Stimulated activated CD4-positive, alpha-beta T cell treated with anti-CD3 and anti-CD28 coated beads, Interleukin-15, amount 100 ng/mL, for 24 hours (primary cell): Measurements from ENCODE around the gene RSF1.

Experiments
- DNase-seq: peaks from one replicate; pipeline ENCODE4 v3.0.0-alpha.2; 2020

The RSF1 gene

DNA sequence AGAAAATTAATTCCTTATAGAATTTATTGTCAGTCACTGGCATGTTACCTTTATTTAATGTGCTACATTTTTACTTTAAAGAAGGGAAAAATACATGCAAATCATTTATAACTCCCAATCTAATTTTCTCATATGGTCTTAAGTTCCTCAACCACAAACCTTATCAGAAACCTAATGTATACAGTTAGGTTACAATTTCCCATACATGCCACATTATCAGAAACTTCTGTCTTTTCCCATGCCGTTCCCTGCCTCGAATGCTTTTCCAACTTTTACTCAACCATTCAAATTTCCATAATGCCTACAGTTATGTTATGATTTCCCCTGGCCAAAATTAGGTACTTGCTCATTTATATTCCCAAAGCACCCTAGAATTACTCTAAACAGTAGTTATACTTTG, 13.5 kb downstream of the RSF1 start:
- DNase-seq, result no peak

DNA sequence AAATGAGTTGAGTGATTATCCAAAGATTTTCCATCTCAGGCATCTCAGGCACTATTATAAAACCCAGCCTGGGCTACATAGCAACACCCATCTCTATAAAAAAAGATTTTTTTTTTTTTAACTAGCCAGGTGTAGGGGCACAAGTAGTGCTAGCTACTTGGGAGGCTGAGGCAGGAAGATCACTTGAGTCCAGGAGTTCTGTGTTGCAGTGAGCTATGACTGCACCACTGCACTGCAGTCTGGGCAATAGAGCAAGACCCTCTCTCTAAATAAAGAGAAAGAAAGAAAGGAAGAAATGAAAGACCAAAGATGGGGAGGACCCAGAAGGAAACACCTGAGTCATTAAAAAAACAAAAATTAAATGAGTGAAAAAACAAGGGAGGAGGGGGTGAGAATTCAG, 14.1 kb downstream of the RSF1 start:
- no peak for DNase-seq

DNA sequence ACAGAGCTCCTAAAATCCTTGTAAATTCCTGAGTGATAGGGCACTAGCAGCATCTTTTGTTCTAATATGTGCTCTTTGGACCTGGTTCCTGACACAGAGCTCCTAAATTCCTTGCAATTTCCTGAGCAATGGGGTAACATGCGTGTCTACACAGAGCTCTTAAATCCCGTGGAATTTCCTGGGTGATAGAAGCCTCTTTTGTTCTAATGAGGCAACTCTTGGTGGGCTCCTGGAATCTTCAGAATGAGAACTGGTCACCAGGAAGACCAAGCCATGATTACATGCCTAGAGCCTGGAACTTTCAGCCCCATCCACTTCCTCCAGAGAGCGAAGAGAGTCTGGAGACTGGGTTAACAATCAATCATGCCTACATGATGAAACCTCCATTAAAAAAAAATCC, 19.0 kb downstream of the RSF1 start:
- no peak for DNase-seq

DNA sequence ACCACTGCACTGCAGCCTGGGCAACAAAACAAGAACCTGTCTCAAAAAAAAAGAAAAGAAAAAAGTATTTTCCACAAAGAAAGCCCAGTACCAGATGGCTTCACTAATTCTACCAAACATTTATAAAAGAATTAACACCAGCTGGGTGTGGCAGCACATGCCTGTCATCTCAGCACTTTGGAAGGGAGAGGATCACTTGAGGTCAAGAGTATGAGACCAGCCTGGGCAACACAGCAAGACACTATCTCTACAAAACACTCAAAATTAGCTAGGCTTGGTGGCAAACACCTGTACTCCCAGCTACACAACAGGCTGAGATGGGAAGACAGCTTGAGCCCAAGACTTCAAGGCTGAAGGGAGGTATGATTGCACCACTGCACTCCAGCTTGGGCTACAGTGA, 20.1 kb downstream of the RSF1 start:
- no peak for DNase-seq

DNA sequence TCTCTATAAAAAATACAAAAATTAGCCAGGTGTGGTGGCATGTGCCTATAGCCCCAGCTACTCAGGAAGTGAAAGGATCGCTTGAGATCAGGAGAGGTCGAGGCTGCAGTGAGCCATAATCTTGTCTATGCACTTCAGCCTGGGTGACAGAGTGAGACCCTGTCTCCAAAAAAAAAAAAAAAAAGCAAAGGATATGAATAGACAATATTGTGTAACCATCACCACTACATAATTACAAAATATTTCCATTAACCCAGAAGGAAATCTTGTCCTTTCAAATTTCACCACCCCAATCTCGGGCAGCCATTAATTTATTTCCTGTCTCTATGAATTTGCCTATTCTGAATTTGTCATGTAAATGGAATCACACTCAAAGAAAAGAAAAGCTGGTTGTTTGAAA, 21.2 kb downstream of the RSF1 start:
- no peak for DNase-seq

- no peak for DNase-seq
Measured at GRCh38 chr11:77793972-77794371, 26.6 kb downstream of the RSF1 start.

- DNase-seq, result no peak
Measured at GRCh38 chr11:77791301-77791700, 29.2 kb downstream of the RSF1 start.

DNA sequence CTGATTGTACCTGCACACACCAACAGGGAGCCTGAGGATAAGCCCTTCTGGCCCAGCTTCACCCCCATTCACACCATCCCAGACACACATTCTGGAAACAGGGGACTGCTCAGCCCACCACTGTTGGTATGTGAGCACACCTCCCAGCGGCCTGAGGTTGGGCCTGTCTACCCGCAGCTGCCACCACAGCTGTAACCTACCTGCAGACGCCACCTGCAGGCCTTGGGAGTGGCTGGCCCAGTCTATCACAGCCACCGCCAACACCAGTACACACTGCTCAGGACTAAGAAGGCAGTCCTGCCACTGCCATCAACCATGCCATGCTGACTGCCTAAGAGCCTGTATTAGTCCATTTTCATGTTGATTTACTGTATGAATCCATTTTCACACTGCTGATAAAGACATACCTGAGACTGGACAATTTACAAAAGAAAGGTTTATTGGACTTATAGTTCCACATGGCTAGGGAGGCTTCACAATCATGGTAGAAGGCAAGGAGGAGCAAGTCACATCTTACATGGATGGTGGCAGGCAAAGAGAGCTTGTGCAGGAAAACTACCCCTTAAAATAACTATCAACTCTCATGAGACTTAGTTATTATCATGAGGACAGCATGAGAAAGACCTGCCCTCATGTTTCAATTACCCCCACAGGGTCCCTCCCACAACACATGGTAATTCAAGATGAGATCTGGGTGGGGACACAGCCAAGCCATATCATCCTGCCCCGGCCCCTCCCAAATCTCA, 30.6 kb downstream of the RSF1 start:
- no peak for DNase-seq

DNA sequence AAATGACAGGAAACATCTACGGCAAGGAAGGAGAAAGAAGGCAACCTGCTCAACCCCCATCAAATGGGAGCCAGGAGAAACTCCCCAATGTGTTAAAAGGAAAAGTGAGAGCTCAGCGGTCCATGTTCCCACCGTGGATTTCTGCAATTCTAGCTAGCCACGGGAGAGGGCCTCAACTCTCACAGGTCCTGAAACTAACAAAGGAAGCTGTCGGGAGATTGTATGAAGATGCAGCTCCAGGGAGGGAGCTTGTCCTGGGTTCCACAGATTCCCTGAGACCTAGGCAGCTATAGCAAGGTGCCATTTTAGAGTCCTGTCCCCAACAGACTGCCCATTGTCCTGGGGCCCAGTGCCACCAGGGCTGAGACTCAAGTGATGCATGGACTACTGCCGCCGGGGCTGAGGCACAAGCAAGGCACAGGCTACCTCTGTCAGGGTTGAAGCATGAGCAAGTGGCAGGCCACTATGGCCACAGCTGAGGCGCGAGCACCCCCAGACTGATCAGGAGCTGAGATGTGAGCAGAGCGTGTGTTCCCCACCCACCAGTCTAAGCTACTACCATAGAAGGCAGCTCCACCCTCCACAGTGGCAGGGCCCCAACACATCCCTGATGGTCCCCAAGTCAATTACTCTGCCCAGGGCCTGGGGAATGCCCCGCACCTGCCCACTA, 31.3 kb downstream of the RSF1 start:
- DNase-seq, result no peak

DNA sequence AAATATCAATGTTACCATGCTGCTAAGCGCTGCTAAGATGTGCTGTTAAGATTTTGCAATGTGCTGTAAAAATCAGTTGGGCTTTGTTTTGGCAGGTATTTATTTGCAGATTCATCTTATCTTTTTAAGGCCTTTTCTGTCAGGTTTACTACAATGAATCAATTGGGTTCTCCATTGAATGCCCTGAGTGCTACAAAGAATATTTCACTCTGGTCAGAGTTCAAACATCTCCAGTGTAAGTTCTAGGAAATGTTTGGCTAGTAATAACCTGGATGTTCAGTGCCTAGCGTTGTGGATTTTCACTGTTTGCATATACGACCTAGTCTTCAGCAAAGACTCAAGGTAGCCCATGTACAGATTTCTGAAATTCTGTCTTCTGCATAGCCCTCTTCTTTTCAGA, 36.0 kb downstream of the RSF1 start:
- no peak for DNase-seq

GRCh38 chr11:77783025-77783424, 37.5 kb downstream of the RSF1 start:
- no peak for DNase-seq

- no peak for DNase-seq
Measured at GRCh38 chr11:77779935-77780334, 40.6 kb downstream of the RSF1 start.

DNA sequence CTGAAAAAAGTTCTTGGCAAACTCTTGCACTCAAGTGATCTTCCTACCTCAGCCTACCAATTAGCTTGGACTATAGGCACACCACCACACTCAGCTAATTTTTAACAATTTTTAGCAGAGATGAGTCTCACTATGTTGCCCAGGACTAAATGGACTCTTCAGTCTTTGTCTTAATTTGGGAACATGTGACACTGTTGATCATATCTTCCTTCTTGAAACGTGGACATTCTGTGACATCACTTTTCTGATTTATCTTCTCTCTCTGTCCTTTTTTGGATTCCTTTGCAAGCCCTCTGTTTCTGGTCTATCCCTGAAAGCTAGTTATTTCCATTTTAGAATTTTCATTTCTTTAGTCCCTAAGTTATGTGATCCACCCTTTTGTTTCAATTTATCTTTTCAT, 42.0 kb downstream of the RSF1 start:
- DNase-seq, result no peak

- no peak for DNase-seq
Measured at GRCh38 chr11:77778118-77778517, 42.4 kb downstream of the RSF1 start.

- DNase-seq, result no peak
Measured at GRCh38 chr11:77776455-77776854, 44.1 kb downstream of the RSF1 start.

- no peak for DNase-seq
Measured at GRCh38 chr11:77775936-77776335, 44.6 kb downstream of the RSF1 start.

DNA sequence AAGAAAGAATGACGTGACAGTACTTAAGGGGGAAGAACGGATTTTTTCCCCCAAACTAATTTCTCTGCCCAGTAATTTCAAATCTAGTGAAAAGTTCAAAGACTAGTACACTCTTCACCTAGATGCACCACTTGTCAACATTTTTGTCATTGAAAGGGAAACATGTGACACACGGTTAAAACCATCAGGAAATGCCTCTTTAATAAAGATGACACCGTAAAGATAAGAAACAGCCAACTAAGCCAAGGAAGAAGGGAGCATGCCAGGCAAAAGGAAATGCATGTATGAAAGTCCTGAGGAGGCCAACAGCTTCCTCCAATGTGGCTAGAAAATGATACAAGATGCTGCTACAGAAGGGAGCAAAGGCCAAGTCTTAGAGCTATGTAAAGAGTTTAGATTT, 49.4 kb downstream of the RSF1 start:
- no peak for DNase-seq

- no peak for DNase-seq
Measured at GRCh38 chr11:77770629-77771028, 49.9 kb downstream of the RSF1 start.

GRCh38 chr11:77762426-77762825, 58.1 kb downstream of the RSF1 start:
- no peak for DNase-seq

- DNase-seq, result no peak
Measured at GRCh38 chr11:77761491-77761890, 59.0 kb downstream of the RSF1 start.

DNA sequence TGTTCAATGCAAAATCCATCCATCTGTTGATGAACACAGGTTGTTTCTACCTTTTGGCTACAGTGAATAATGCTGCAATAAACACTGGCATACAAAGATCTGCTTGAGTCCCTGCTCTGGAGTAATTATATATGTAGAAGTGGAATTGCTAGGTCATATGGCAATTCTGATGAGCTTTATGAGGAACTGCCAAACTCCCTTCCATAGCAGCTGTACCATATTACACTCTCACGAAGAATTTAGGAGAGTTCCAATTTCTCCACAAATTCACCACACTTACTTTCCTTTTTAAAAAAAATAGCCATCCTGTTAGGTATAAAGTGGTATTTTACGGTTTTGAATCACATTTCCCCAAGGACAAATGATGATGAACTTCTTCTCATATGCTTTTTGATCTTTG, 62.2 kb downstream of the RSF1 start:
- DNase-seq, result no peak

GRCh38 chr11:77753230-77753629, 67.3 kb downstream of the RSF1 start:
- no peak for DNase-seq

DNA sequence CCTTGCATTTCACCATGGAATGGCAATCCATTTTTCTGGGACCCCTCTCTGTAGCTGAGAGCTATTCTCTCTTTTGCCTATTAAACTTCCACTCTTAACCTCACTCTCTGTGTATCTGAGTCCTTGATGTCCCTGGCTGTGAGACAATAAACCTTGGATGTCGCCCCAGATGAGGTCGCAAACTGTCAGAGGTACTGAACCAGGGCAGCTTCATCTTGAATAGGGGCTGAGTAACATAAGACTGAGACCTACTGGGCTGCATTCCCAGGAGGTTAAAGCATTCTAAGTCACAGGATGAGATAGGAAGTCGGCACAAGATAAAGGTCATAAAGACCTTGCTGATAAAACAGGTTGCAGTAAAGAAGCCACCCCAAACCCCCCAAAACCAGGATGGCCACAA, 68.0 kb downstream of the RSF1 start:
- no peak for DNase-seq

GRCh38 chr11:77750394-77751156, 69.9 kb downstream of the RSF1 start:
- DNase-seq, result no peak
